Mesendoderm (in vitro differentiated cells): ENCODE results near the gene SLC5A5.

Experiments used
- DNase-seq: peaks from one replicate; pipeline ENCODE4 v3.0.0; 2013
- H2AK5ac ChIP-seq: 2 replicates; pipeline ENCODE4 v1.6.1; 2013; ENCODE audit warnings: low read length, inconsistent platforms
- H2BK120ac ChIP-seq: 2 replicates; pipeline ENCODE4 v1.6.1; 2013; ENCODE audit warnings: low read depth, mild to moderate bottlenecking, low read length, moderate library complexity, mixed read lengths
- H2BK15ac ChIP-seq: replicated peaks from 2 replicates; pipeline ENCODE4 v1.6.1; 2013; ENCODE audit warnings: low read depth, mild to moderate bottlenecking, moderate library complexity
- H2BK5ac ChIP-seq: 2 replicates; pipeline ENCODE4 v1.6.1; 2013; ENCODE audit warnings: low read length, inconsistent platforms
- H3K18ac ChIP-seq: 2 replicates; pipeline ENCODE4 v1.6.1; 2013; ENCODE audit warnings: mild to moderate bottlenecking, low read length, mixed read lengths
- H3K23ac ChIP-seq: one replicate; pipeline ENCODE4 v1.6.1; 2013; ENCODE audit warnings: low read length
- H3K27ac ChIP-seq: 2 replicates; pipeline ENCODE4 v1.5.1; 2013; ENCODE audit warnings: low read depth, mild to moderate bottlenecking, inconsistent platforms, low read length, moderate library complexity
- H3K27me3 ChIP-seq: 2 replicates; pipeline ENCODE4 v1.6.1; 2013; ENCODE audit warnings: low read length, control low read depth, mild to moderate bottlenecking, inconsistent platforms; ENCODE audit not compliant: insufficient read depth, poor library complexity
- H3K36me3 ChIP-seq: 2 replicates; pipeline ENCODE4 v1.6.1; 2013; ENCODE audit warnings: low read length, inconsistent platforms; ENCODE audit not compliant: control insufficient read depth, insufficient read depth
- H3K4ac ChIP-seq: one replicate; pipeline ENCODE4 v1.6.1; 2013; ENCODE audit warnings: low read depth, mild to moderate bottlenecking, low read length, moderate library complexity
- H3K4me1 ChIP-seq: 2 replicates; pipeline ENCODE4 v1.6.1; 2013; ENCODE audit warnings: low read depth, low read length, inconsistent platforms; ENCODE audit not compliant: control insufficient read depth
- H3K4me2 ChIP-seq: 2 replicates; pipeline ENCODE4 v1.6.1; 2013; ENCODE audit warnings: low read length
- H3K4me3 ChIP-seq: 2 replicates; pipeline ENCODE4 v1.5.1; 2013; ENCODE audit warnings: mild to moderate bottlenecking, low read length
- H3K56ac ChIP-seq: one replicate; pipeline ENCODE4 v1.6.1; 2013; ENCODE audit warnings: low read length
- H3K79me1 ChIP-seq: 2 replicates; pipeline ENCODE4 v1.6.1; 2013; ENCODE audit warnings: low read length, inconsistent platforms
- H3K79me2 ChIP-seq: 2 replicates; pipeline ENCODE4 v1.6.1; 2013; ENCODE audit warnings: mild to moderate bottlenecking, low read length; ENCODE audit not compliant: control insufficient read depth, insufficient read depth
- H3K9ac ChIP-seq: 2 replicates; pipeline ENCODE4 v1.6.1; 2013; ENCODE audit warnings: low read length, inconsistent platforms
- H4K5ac ChIP-seq: one replicate; pipeline ENCODE4 v1.6.1; 2013; ENCODE audit warnings: low read length
- H4K8ac ChIP-seq: one replicate; pipeline ENCODE4 v1.6.1; 2013; ENCODE audit warnings: low read depth, mild to moderate bottlenecking, control low read depth, low read length, moderate library complexity
- WGBS: extraction: QIAGEN DNeasy Blood & Tissue Kit; methylation state at CpG from one replicate; pipeline ENCODE4 v1.1.7; 2013; ENCODE audit warnings: low lambda C conversion rate, missing lambda C conversion rate; ENCODE audit not compliant: insufficient coverage; ENCODE audit errors: extremely low coverage; 5-methylcytosine and 5-hydroxymethylcytosine counted together

Gene SLC5A5

GRCh38 chr19:17831419-17831888 lies 40.3 kb upstream of the SLC5A5 start:
- Histone ChIP-seq H3K4me2 (peak overlapping the region; percentile 35), H3K23ac (no peak overlapping the region), H3K56ac (peak overlapping the region; percentile 75), H3K79me1 (no peaks in the 10 kb centered on the region), H2AK5ac (no peak overlapping the region), H3K4ac (no peak overlapping the region), H4K5ac (no peak overlapping the region), H3K27ac (no peak overlapping the region), H2BK5ac (no peak overlapping the region), H3K79me2 (no peaks in the 10 kb centered on the region), H3K27me3 (no peaks in the 10 kb centered on the region), H3K4me1 (no peaks in the 10 kb centered on the region), H3K18ac (no peak overlapping the region), H4K8ac (no peak overlapping the region), H3K36me3 (no peaks in the 10 kb centered on the region), H3K9ac (peak overlapping the region; percentile 39), H2BK15ac (no peak overlapping the region), H3K4me3 (no peak overlapping the region), H2BK120ac (no peak overlapping the region)
- DNase-seq = no peak
- WGBS = no CpG with 5 or more reads among the region's 25 CpGs

- Histone ChIP-seq H3K18ac (no peak overlapping the region), H2BK120ac (no peak overlapping the region), H3K4me1 (no peaks in the 10 kb centered on the region), H3K4me2 (no peak overlapping the region), H3K4ac (no peak overlapping the region), H3K23ac (no peak overlapping the region), H4K8ac (no peak overlapping the region), H3K36me3 (no peaks in the 10 kb centered on the region), H3K79me1 (no peaks in the 10 kb centered on the region), H3K79me2 (no peaks in the 10 kb centered on the region), H3K27me3 (no peaks in the 10 kb centered on the region), H2BK5ac (no peak overlapping the region), H3K4me3 (no peak overlapping the region), H3K9ac (no peak overlapping the region), H4K5ac (no peak overlapping the region), H2AK5ac (no peak overlapping the region), H3K27ac (no peak overlapping the region), H2BK15ac (no peak overlapping the region), H3K56ac (no peak overlapping the region)
- WGBS = no CpG with 5 or more reads among the region's 17 CpGs
- DNase-seq = no peak
These were observed 39.1 kb upstream of the SLC5A5 start for GRCh38 chr19:17832443-17833208.

DNA sequence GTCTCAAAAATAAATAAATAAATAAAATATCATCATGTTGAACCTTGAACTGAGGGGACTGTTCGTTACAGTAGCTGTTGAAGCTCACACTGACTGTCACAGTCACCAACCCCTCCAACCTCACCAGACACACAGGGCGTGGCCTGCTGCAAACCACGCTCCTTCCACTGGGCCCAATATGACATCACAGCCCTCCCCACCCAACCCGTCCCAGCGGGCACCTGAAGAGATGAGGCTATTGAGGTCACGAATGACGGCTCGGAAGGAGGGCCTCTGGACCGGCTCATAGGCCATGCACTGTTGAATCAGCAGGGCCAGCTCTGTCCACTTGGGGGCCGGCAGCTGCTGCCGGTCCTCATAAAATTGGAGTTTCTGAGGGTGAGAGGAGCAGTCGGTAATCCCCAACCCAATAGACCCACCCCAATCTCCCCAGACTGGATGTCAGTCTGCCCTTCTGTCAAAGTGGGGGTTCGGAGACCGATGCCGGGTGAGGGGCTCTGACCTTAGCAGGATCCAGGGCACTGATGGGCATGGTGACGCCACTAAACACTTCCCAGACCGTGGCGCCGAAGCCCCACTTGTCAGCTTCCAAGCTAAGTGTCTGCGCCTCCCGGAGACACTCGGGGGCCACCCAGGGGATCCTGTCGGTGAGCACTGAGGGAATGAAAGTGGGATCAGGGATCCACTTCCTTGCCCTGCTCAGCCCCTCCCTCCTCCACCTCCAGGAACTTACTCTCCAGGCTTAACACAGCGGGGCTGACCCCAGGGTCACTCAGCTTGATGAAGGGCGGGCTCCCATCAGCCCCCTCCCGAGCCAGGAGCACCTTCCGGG lies 37.2 kb upstream of the SLC5A5 start:
- WGBS = no CpG with 5 or more reads among the region's 27 CpGs

DNA sequence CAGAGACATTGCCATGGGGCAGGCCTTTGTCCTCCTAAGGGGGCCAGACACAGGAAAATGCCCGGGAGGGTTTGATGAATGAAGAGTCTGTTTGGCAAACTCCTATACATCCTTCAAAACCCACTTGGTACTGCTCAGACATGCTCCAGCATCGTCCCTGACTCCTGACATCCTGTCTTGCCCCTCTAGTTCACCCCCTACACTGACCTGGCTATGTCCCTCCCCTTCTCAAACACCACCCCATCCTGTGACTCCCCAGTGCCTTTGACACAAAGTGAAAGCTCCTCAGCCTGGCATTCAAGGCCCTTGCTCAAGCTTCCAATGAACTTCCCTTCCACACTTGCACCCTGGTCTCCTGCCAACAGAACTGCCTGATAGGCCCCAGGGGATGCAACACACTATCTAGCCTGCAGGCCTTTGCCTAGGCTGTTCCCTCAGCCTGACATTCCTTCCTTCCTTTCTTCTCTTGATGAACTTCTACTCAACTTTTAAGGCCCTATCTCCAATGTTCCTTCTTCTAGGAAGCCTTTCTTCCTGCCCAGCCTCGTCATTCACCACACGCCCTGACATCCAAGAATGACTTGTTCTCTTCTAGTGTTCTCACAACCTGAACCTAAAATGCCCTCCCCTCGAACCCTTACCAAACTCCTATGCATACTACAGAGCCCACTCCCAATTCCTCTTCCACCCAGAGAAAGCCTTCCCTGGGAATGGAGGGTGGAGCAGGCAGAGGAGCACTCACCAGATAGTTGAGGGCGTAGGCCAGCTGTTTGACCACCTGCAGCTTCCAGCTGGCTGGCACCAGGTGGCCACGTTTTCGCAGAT lies 36.4 kb upstream of the SLC5A5 start:
- H3K79me1 ChIP-seq = no peaks in the 10 kb centered on the region
- no peak for DNase-seq
- H3K23ac ChIP-seq = no peak overlapping the region
- H3K4me1 ChIP-seq = no peaks in the 10 kb centered on the region
- no peak overlapping the region for H4K5ac ChIP-seq
- H2BK5ac ChIP-seq = no peak overlapping the region
- no peak overlapping the region for H3K4me3 ChIP-seq
- no peak overlapping the region for H2AK5ac ChIP-seq
- no peak overlapping the region for H2BK120ac ChIP-seq
- no peak overlapping the region for H3K4me2 ChIP-seq
- H3K27ac ChIP-seq = no peak overlapping the region
- no peak overlapping the region for H4K8ac ChIP-seq
- WGBS = no CpG with 5 or more reads among the region's 8 CpGs
- H3K9ac ChIP-seq = no peak overlapping the region
- H3K56ac ChIP-seq = no peak overlapping the region
- H3K79me2 ChIP-seq = no peaks in the 10 kb centered on the region
- H2BK15ac ChIP-seq = no peak overlapping the region
- no peak overlapping the region for H3K4ac ChIP-seq
- H3K18ac ChIP-seq = no peak overlapping the region
- H3K27me3 ChIP-seq = no peaks in the 10 kb centered on the region
- no peaks in the 10 kb centered on the region for H3K36me3 ChIP-seq

More for the DNA sequence above, 37.2 kb upstream of the SLC5A5 start:
- H3K79me2 ChIP-seq = no peaks in the 10 kb centered on the region
- no peaks in the 10 kb centered on the region for H3K36me3 ChIP-seq
- no peak overlapping the region for H2AK5ac ChIP-seq
- no peak overlapping the region for H3K23ac ChIP-seq
- no peak overlapping the region for H2BK15ac ChIP-seq
- H3K18ac ChIP-seq = no peak overlapping the region
- H3K27ac ChIP-seq = no peak overlapping the region
- no peak overlapping the region for H4K5ac ChIP-seq
- H3K4me2 ChIP-seq = no peak overlapping the region
- H3K27me3 ChIP-seq = no peaks in the 10 kb centered on the region
- H3K79me1 ChIP-seq = no peaks in the 10 kb centered on the region
- no peak overlapping the region for H3K56ac ChIP-seq
- no peak overlapping the region for H3K4ac ChIP-seq
- H2BK5ac ChIP-seq = no peak overlapping the region
- H2BK120ac ChIP-seq = no peak overlapping the region
- DNase-seq = peak; percentile 54
- no peak overlapping the region for H3K9ac ChIP-seq
- no peaks in the 10 kb centered on the region for H3K4me1 ChIP-seq
- no peak overlapping the region for H3K4me3 ChIP-seq
- H4K8ac ChIP-seq = no peak overlapping the region

DNA sequence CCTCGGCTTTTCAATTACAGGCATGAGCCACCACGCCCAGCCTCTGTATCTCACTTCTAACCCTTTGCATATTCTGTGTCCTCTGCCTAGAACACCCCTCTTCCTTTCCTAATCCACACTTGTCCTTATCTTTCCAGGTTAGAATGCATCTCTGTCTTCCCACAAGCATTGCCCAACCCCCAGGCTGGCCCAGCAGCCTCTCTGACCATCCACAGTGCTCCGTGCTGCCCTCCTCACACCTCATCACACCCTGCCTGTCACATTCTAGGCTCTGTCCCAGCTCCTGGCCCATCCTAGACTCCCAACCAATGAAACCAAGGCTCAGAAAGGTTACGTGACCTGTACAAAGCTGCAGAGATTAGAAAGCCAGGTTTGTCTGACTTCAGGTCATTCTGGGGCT lies 35.2 kb upstream of the SLC5A5 start:
- Histone ChIP-seq H3K36me3 (no peaks in the 10 kb centered on the region), H4K8ac (no peak overlapping the region), H3K4me3 (no peak overlapping the region), H3K79me1 (no peaks in the 10 kb centered on the region), H4K5ac (no peak overlapping the region), H2BK15ac (no peak overlapping the region), H2BK5ac (no peak overlapping the region), H2BK120ac (no peak overlapping the region), H3K4ac (no peak overlapping the region), H3K79me2 (no peaks in the 10 kb centered on the region), H3K18ac (no peak overlapping the region), H3K9ac (no peak overlapping the region), H3K4me2 (no peak overlapping the region), H3K4me1 (no peaks in the 10 kb centered on the region), H3K27me3 (no peaks in the 10 kb centered on the region), H3K27ac (no peak overlapping the region), H2AK5ac (no peak overlapping the region), H3K56ac (no peak overlapping the region), H3K23ac (no peak overlapping the region)
- peak; percentile 84 for DNase-seq
- no CpG with 5 or more reads among the region's 4 CpGs for WGBS
